Endometrial microvascular endothelial cells (primary cell): Measurements from ENCODE around the gene DNAJB2. TPM values are rescaled to one million over a fixed set of nuclear protein-coding genes. Genes with fewer than 3 reads are reported as not detected.

Source experiments
- in situ Hi-C: cut with HindIII; loops from 2 replicates; pipeline ENCODE4 v1.10.0; 2017; ENCODE audit warnings: low sequenced_read_pairs, low pct_unique_long_range_greater_than_20kb; ENCODE audit errors: inconsistent ontology term
- total RNA-seq: library from RNA; depleted of rRNA; stranded (reverse); fragments of >200 nt; gene quantifications from one replicate; pipeline ENCODE4 v1.2.3, GENCODE V29; 2015; ENCODE audit errors: inconsistent ontology term

The DNAJB2 gene
- total RNA-seq, 1 donor from 2014 or later = 29.9 TPM

DNA sequence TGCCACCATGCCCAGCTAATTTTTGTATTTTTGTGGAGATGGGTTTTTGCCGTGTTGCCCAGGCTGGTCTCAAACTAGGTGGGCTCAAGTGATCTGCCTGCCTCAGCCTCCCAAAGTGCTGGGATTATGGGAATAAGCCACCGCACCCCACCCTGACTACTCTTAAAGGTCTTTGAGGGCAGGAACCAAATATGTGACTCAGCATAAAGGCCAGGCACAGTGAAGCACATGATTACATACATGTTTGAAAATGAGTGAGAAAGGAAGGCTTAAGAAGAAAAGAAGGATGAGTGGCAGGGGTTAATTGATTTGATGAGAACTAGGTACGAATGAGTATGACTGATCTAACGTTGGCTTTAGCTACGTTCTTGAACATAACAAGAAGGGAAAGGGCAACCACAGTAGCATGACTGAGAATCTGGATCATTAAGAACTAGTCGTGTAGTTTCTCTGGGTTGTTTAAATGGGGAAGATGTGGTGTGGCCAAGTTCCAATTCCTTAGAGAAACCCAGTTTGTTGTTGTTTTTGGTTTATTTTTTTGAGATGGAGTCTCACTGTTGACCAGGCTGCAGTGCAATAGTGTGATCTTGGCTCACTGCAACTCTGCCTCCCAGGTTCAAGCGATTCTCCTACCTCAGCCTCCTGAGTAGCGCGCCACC is 46.6 kb downstream of the DNAJB2 start:
- in situ Hi-C loops = no loop called here

- in situ Hi-C loops = no loop called here
These were observed 48.6 kb downstream of the DNAJB2 start for GRCh38 chr2:219327719-219328118.

- in situ Hi-C loops = no loop called here
These were observed 52.5 kb downstream of the DNAJB2 start for GRCh38 chr2:219331560-219332213.

DNA sequence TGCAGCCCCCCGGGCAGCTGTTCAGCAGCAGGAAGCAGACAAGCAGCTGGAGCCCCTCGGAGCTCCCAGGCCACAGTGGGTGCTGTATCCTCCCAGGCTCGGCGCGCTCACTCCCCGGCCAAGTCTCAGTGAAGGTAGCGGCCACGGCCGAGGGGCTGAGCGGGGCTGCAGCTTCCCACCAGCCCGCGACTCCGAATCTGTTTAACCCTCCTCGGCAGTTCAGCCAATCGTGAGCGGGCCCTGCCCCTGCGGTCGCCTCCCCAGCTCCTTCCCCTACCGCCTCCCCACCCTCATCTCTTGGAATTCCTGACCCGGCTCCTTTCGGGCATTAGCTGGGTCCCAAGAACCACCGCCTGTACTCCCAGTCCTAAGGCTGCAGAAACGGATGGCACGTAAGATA is 53.4 kb downstream of the DNAJB2 start, which contains the start of gene RESP18:
TSS of gene RESP18 (minus strand) at position 203 of the 400 bp plus-strand sequence.
- in situ Hi-C loops = no loop called here

DNA sequence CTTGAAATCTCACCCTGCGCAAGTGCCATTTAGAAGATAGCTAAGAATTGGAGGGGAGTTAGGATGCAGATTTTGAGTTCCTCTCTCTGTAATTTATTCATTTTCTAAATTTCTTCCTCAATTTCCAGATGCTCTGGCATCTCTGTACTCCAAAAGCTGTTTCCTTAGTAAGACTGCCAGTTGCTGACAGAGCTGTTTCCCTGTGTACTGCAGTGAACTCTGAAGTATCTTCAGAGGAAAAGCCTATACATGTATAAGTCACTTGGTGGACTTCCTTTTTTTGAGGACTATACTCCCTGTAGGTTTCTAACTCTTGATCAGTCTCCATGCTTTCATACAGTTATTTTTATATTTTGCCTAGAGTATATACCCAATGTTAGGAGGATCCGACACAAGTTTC is 54.9 kb downstream of the DNAJB2 start:
- in situ Hi-C loops = no loop called here

DNA sequence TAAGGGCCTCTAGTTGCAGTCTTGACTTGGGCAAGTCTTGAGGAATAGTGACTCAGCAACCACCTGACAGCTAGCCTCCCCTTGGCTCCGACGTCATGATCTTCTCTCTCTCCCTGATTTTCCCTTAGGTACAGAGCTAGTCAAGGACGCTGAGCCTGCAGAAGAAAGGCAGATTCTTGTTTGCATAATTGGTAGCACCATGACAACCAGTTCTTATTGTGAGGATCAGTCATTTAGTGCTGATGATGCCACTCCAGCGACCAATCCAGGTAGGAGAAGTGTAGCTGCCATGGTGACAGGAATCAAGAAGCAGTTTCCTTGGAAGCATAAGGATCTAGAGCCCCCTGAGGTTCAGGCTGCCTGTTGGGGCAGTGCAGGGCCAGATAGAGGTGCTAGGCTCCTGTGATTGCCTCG is 56.2 kb downstream of the DNAJB2 start:
- in situ Hi-C loops = no loop called here

Other genes starting within 250 kb of the DNAJB2 start
- not detected for gene CFAP65, start 237.8 kb upstream of the DNAJB2 start, total RNA-seq
- not detected for gene IHH, start 218.4 kb upstream of the DNAJB2 start, total RNA-seq
- 25.8 TPM for gene NHEJ1, start 118.6 kb upstream of the DNAJB2 start, total RNA-seq
- gene SLC23A3, start 109.3 kb upstream of the DNAJB2 start, total RNA-seq = 0.19 TPM
- 32.7 TPM for gene CNPPD1, start 102.4 kb upstream of the DNAJB2 start, total RNA-seq
- gene RETREG2, start 101.1 kb upstream of the DNAJB2 start, total RNA-seq = 54.4 TPM
- 24.1 TPM for gene ZFAND2B, start 72.6 kb upstream of the DNAJB2 start, total RNA-seq
- 24.8 TPM for gene ABCB6, start 60.4 kb upstream of the DNAJB2 start, total RNA-seq
- 73.2 TPM for gene ATG9A, start 49.7 kb upstream of the DNAJB2 start, total RNA-seq
- gene ANKZF1, start 49.6 kb upstream of the DNAJB2 start, total RNA-seq = 27.1 TPM
- 9.3 TPM for gene GLB1L, start 33.9 kb upstream of the DNAJB2 start, total RNA-seq
- gene STK16, start 33.9 kb upstream of the DNAJB2 start, total RNA-seq = 5.5 TPM
- not detected for gene TUBA4B, start 26.1 kb upstream of the DNAJB2 start, total RNA-seq
- 18.4 TPM for gene TUBA4A, start 25.4 kb upstream of the DNAJB2 start, total RNA-seq
- gene PTPRN, start 30.0 kb downstream of the DNAJB2 start, total RNA-seq = not detected
- not detected for gene RESP18, start 53.4 kb downstream of the DNAJB2 start, total RNA-seq
- gene DNPEP, start 108.5 kb downstream of the DNAJB2 start, total RNA-seq = 86.0 TPM
- not detected for gene DES, start 139.0 kb downstream of the DNAJB2 start, total RNA-seq
- gene SPEG, start 155.5 kb downstream of the DNAJB2 start, total RNA-seq = not detected
- gene GMPPA, start 219.5 kb downstream of the DNAJB2 start, total RNA-seq = 32.0 TPM
- gene ASIC4, start 235.1 kb downstream of the DNAJB2 start, total RNA-seq = not detected